Measurements from ENCODE around the gene RAB11FIP2. TPM values are rescaled to one million over a fixed set of nuclear protein-coding genes. Genes with fewer than 3 reads are reported as not detected.

The RAB11FIP2 gene
- total RNA-seq, 1 experiment from 2014 or later = 4.4 TPM

DNA sequence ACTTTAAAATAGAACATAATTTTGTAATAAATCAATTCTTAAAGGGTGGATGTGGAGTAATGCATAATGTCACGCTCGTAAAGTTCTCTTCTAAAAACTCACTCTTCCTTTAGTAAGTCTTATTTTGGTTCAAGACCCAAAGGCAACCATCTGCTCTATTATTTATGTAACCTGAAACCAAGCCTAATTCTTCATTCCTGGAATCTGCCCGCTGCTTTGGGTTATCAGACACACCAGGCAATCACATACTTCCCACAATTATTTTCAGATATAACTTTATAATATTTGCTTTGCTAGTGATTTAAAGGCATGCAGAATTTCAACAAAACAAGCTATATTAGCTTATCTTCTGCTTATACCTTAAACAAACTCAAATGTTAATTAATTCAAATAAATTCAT is 39.0 kb downstream of the RAB11FIP2 start:
- Histone ChIP-seq H3F3A (ENCODE audit: low read length, unreplicated experiment) (no peaks in the 10 kb centered on the region), H3K36me3 (ENCODE audit: low read depth, low read length) (no peaks in the 10 kb centered on the region), H3K9me2 (replicated peaks; ENCODE audit: low read length) (no peaks in the 10 kb centered on the region), H3K4me1 (ENCODE audit: insufficient read depth, low read length) (no peaks in the 10 kb centered on the region), H3K27ac (ENCODE audit: low read length) (no peak overlapping the region), H3K9ac (ENCODE audit: low read length) (no peak overlapping the region), H3K4me3 (ENCODE audit: low read length) (no peak overlapping the region), H3K4me2 (ENCODE audit: low read length) (no peak overlapping the region), H3K27me3 (ENCODE audit: low read length) (no peaks in the 10 kb centered on the region), H4K20me1 (ENCODE audit: low read length) (no peaks in the 10 kb centered on the region), H2AFZ (ENCODE audit: low read length) (no peak overlapping the region), H3K79me2 (ENCODE audit: low read length) (no peaks in the 10 kb centered on the region), H3K9me3 (ENCODE audit: low read length) (no peaks in the 10 kb centered on the region)
- TF ChIP-seq EZH2 (IDR thresholded peaks at IDR 0.05; ENCODE audit: low read length, unreplicated experiment) (no peak), EZH2phosphoT487 (IDR thresholded peaks at IDR 0.05; ENCODE audit: borderline replicate concordance, low read length) (no peak)
- TF ChIP-seq, protein P1, sequence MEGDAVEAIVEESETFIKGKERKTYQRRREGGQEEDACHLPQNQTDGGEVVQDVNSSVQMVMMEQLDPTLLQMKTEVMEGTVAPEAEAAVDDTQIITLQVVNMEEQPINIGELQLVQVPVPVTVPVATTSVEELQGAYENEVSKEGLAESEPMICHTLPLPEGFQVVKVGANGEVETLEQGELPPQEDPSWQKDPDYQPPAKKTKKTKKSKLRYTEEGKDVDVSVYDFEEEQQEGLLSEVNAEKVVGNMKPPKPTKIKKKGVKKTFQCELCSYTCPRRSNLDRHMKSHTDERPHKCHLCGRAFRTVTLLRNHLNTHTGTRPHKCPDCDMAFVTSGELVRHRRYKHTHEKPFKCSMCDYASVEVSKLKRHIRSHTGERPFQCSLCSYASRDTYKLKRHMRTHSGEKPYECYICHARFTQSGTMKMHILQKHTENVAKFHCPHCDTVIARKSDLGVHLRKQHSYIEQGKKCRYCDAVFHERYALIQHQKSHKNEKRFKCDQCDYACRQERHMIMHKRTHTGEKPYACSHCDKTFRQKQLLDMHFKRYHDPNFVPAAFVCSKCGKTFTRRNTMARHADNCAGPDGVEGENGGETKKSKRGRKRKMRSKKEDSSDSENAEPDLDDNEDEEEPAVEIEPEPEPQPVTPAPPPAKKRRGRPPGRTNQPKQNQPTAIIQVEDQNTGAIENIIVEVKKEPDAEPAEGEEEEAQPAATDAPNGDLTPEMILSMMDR (conservative IDR thresholded peaks at IDR 0.05; ENCODE audit: low read depth, low read length) = no peak
- ChIA-PET CTCF (no interaction called here), POLR2A (ENCODE audit: unreplicated experiment) (no interaction called here)
- ATAC-seq = no peak
- intact Hi-C loops (cut with micrococcal nuclease) = no loop called here
- no peak for DNase-seq
- BruUV-seq (replicated peaks) = no TSS peak

DNA sequence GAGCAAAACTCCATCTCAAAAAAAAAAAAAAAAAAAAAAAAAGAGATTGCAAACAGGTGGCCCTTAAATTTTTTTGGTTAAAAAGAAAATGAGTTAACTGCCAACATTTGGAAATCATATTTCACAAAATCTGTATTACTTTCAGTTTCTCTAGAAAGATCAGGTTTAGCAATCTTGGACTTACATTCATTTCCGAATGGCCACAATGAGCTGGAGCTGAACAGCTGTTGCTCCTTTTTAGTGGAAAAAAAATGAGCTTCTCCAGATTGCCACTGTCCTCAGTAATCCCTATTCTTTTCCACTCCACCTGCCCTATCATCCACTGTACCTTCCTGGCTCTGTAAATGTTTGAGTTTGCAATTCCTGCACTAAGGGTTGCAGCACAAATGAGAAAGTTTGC is 43.6 kb downstream of the RAB11FIP2 start:
- peaks cover 1% of the 10 kb centered on the region for H3K4me1 ChIP-seq (ENCODE audit: insufficient read depth, low read length)
- no peaks in the 10 kb centered on the region for H3F3A ChIP-seq (ENCODE audit: low read length, unreplicated experiment)
- intact Hi-C loops (cut with micrococcal nuclease) = no loop called here
- no peak for DNase-seq
- POLR2A ChIA-PET (ENCODE audit: unreplicated experiment) = no interaction called here
- no peaks in the 10 kb centered on the region for H3K36me3 ChIP-seq (ENCODE audit: low read depth, low read length)
- no peaks in the 10 kb centered on the region for H3K27me3 ChIP-seq (ENCODE audit: low read length)
- H3K9me3 ChIP-seq (ENCODE audit: low read length) = no peaks in the 10 kb centered on the region
- no peak overlapping the region for H3K4me2 ChIP-seq (ENCODE audit: low read length)
- H3K9ac ChIP-seq (ENCODE audit: low read length) = no peak overlapping the region
- no peaks in the 10 kb centered on the region for H3K9me2 ChIP-seq (replicated peaks; ENCODE audit: low read length)
- no peak overlapping the region for H3K4me3 ChIP-seq (ENCODE audit: low read length)
- TF ChIP-seq, protein P1 (conservative IDR thresholded peaks at IDR 0.05; ENCODE audit: low read depth, low read length) = no peak
- TF ChIP-seq EZH2phosphoT487 (IDR thresholded peaks at IDR 0.05; ENCODE audit: borderline replicate concordance, low read length) = no peak
- TF ChIP-seq EZH2 (IDR thresholded peaks at IDR 0.05; ENCODE audit: low read length, unreplicated experiment) = no peak
- no peak overlapping the region for H2AFZ ChIP-seq (ENCODE audit: low read length)
- CTCF ChIA-PET = no interaction called here
- H4K20me1 ChIP-seq (ENCODE audit: low read length) = no peaks in the 10 kb centered on the region
- H3K27ac ChIP-seq (ENCODE audit: low read length) = no peak overlapping the region
- BruUV-seq (replicated peaks) = no TSS peak
- no peaks in the 10 kb centered on the region for H3K79me2 ChIP-seq (ENCODE audit: low read length)
- ATAC-seq = no peak

DNA sequence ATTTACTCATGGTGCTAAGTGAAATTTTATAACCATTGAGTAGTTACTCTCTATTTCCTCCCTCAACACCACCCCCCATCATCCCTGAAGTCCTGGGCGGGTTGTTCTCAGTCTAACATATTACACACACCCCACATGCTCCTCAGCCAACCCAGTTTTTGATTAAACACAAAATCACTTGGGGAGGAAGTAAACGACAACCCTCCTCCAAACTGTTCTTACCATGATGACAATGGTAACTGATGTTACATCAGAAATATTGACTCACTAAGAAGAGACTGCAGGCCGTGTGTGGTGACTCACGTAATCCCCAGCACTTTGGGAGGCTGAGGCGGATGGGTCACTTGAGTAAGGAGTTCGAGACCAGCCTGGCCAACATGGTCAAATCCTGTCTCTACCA is 44.2 kb downstream of the RAB11FIP2 start:
- ATAC-seq = no peak
- no peak for DNase-seq

More for the DNA sequence above, 44.2 kb downstream of the RAB11FIP2 start:
- Histone ChIP-seq H3K27me3 (ENCODE audit: low read length) (no peaks in the 10 kb centered on the region), H3K4me2 (ENCODE audit: low read length) (no peak overlapping the region), H3K36me3 (ENCODE audit: low read depth, low read length) (no peaks in the 10 kb centered on the region), H2AFZ (ENCODE audit: low read length) (no peak overlapping the region), H3K4me1 (ENCODE audit: insufficient read depth, low read length) (peaks cover 7% of the 10 kb centered on the region), H3K9ac (ENCODE audit: low read length) (no peak overlapping the region), H3K79me2 (ENCODE audit: low read length) (no peaks in the 10 kb centered on the region), H3K4me3 (ENCODE audit: low read length) (no peak overlapping the region), H3K9me2 (replicated peaks; ENCODE audit: low read length) (no peaks in the 10 kb centered on the region), H3F3A (ENCODE audit: low read length, unreplicated experiment) (no peaks in the 10 kb centered on the region), H3K27ac (ENCODE audit: low read length) (no peak overlapping the region), H3K9me3 (ENCODE audit: low read length) (no peaks in the 10 kb centered on the region), H4K20me1 (ENCODE audit: low read length) (no peaks in the 10 kb centered on the region)
- TF ChIP-seq, protein P1 (conservative IDR thresholded peaks at IDR 0.05; ENCODE audit: low read depth, low read length) = no peak
- TF ChIP-seq EZH2phosphoT487 (IDR thresholded peaks at IDR 0.05; ENCODE audit: borderline replicate concordance, low read length) = no peak
- no peak for TF ChIP-seq EZH2 (IDR thresholded peaks at IDR 0.05; ENCODE audit: low read length, unreplicated experiment)
- ChIA-PET CTCF (no interaction called here), POLR2A (ENCODE audit: unreplicated experiment) (no interaction called here)
- intact Hi-C loops (cut with micrococcal nuclease) = no loop called here
- BruUV-seq (replicated peaks) = no TSS peak
